Thyroid gland (tissue), 4 donors: ENCODE data around the gene EZH1. TPM values are rescaled to one million over a fixed set of nuclear protein-coding genes. Genes with fewer than 3 reads are reported as not detected.
A peak's percentile ranks its signal among the peaks of the same experiment; 100 is the strongest.

Experiments used
- DNase-seq, 2 donors: peaks; one replicate each; pipeline ENCODE4 v3.0.0-alpha.2; 2019
- H3K27ac ChIP-seq, 3 donors: fragments of 200-600 bp; sonication (generic); 1 replicate in 2 of 3; 2 replicates in 1 of 3; pipeline ENCODE4 v1.5.1; 2016 to 2019; ENCODE audit warnings: mild to moderate bottlenecking in 1 of 3, moderate library complexity in 1 of 3
- H3K27me3 ChIP-seq: fragments of 200-600 bp; sonication (generic); one replicate; pipeline ENCODE4 v1.5.1; 2019
- H3K36me3 ChIP-seq, 2 donors: fragments of 200-600 bp; sonication (generic); one replicate each; pipeline ENCODE4 v1.5.1; 2016 to 2019
- H3K4me1 ChIP-seq, 2 donors: fragments of 200-600 bp; sonication (generic); one replicate each; pipeline ENCODE4 v1.5.1; 2017 to 2019
- H3K4me3 ChIP-seq, 3 donors: fragments of 200-600 bp; sonication (generic); replicated peaks in 1 of 3; 1 replicate in 2 of 3; 2 replicates in 1 of 3; pipeline ENCODE4 v1.5.1; 2016; ENCODE audit warnings: mild to moderate bottlenecking in 1 of 3
- H3K9me3 ChIP-seq: fragments of 200-600 bp; sonication (generic); one replicate; pipeline ENCODE4 v1.5.1; 2017
- POLR2A ChIP-seq, 2 donors: fragments of 450-650 bp; IDR thresholded peaks; one replicate each; pipeline ENCODE4 v1.6.1; 2017; ENCODE audit warnings: antibody characterized with exemption in 2 of 2, mild to moderate bottlenecking in 2 of 2, moderate library complexity in 1 of 2
- WGBS, 2 donors: methylation state at CpG; one replicate each; pipeline ENCODE4 v1.1.5; 2017; 5-methylcytosine and 5-hydroxymethylcytosine counted together
- intact Hi-C: fragments of 100-400 bp; cut with DNase I; formaldehyde crosslinking; loops from one replicate; pipeline ENCODE4 v1.15.1; 2023
- microRNA-seq: library from miRNA; unstranded; fragments of <30 nt; microRNA quantifications from one replicate; pipeline ENCODE4, GENCODE V29; 2016
- small RNA-seq: library from RNA; depleted of rRNA; stranded (forward); fragments of <200 nt; gene quantifications from one replicate; pipeline ENCODE3, GENCODE V24; 2016
- total RNA-seq, 4 donors: library from RNA; depleted of rRNA; stranded (reverse); fragments of >200 nt; gene quantifications; one replicate each; pipeline ENCODE4 v1.2.3, GENCODE V29; 2016
- TF ChIP-seq, protein P1 (sequence below), 6 experiments: fragments of 200-600 bp in 3 of 6; fragments of 450-650 bp in 3 of 6; sonication (generic) in 3 of 6; IDR thresholded peaks; one replicate each; pipeline ENCODE4 v1.5.1; 2016 to 2019; ENCODE audit warnings: antibody characterized with exemption in 6 of 6, mild to moderate bottlenecking in 2 of 6, inconsistent platforms in 1 of 6, moderate library complexity in 1 of 6

EZH1 gene
- total RNA-seq, 4 donors from 2014 or later, result 39.3 to 69.2 (median 56.4) TPM

DNA sequence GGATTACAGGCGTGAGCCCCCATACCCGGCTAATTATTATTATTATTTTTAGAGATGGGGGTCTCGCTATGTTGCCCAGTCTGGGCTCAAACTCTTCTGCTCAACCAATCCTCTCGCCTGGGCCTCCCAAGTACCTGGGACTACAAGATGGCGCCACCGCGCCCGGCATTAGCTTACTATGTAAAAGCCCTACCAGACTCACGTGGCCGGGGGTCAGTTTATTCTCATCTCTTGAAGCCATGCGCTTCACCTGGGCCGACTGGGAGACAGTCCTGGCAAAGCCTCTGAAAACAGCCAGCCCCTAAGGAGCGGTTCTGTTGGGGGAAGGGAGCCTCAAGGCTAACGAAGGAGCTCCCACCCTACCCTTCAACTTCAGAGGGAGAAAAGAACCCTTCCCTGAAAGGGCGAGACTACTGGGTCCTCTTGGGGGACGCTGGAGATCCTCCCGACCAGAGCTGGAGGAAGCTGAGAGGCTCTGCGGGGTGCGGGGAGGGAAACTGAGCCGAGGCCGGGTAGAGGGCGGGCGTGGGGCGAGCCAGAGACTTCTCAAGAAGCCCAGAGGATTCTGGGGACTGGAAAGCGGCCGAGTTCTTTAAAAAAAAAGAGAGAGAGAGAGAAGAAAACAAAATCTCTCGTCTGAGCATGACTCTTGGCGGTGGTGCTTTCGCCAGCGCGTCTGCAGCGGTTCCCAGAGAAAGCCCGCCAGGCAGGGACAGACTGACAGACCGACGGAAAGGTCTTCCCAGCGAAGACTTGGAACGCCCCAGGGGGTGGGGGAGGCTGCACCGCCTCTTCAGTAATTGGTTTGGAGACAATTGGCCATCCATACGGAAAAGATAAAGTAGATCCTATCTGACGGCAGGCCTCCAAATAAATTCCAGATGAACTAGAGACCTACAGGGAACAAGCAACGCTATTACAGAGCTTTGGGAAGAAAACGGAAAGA is 91.4 kb downstream of the EZH1 start:
- Histone ChIP-seq H3K4me3 (peak overlapping the region in 1 of 3 donors; percentile 28), H3K27me3 (no peaks in the 10 kb centered on the region), H3K9me3 (no peaks in the 10 kb centered on the region), H3K27ac (peak overlapping the region; percentile 8 to 83 (median 75)), H3K4me1 (peaks cover 4 to 11% of the 10 kb centered on the region in 2 donors), H3K36me3 (no peaks in the 10 kb centered on the region)
- intact Hi-C loops, result no loop called here
- peak; percentile 60 to 64 for DNase-seq
- TF ChIP-seq POLR2A (IDR thresholded peaks at IDR 0.05), result peak in 1 of 2 donors; percentile 50
- TF ChIP-seq, protein P1, sequence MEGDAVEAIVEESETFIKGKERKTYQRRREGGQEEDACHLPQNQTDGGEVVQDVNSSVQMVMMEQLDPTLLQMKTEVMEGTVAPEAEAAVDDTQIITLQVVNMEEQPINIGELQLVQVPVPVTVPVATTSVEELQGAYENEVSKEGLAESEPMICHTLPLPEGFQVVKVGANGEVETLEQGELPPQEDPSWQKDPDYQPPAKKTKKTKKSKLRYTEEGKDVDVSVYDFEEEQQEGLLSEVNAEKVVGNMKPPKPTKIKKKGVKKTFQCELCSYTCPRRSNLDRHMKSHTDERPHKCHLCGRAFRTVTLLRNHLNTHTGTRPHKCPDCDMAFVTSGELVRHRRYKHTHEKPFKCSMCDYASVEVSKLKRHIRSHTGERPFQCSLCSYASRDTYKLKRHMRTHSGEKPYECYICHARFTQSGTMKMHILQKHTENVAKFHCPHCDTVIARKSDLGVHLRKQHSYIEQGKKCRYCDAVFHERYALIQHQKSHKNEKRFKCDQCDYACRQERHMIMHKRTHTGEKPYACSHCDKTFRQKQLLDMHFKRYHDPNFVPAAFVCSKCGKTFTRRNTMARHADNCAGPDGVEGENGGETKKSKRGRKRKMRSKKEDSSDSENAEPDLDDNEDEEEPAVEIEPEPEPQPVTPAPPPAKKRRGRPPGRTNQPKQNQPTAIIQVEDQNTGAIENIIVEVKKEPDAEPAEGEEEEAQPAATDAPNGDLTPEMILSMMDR (IDR thresholded peaks at IDR 0.05), result no peak
- WGBS, 2 donors, result 20 to 22% methylated on average over 40 to 42 of the region's 42 CpGs

GRCh38 chr17:42651392-42651791 is 93.4 kb downstream of the EZH1 start:
- Histone ChIP-seq H3K36me3 (no peaks in the 10 kb centered on the region), H3K9me3 (no peaks in the 10 kb centered on the region), H3K27ac (no peak overlapping the region), H3K4me3 (no peak overlapping the region), H3K4me1 (peaks cover 4 to 11% of the 10 kb centered on the region in 2 donors), H3K27me3 (no peaks in the 10 kb centered on the region)
- TF ChIP-seq, protein P1 (IDR thresholded peaks at IDR 0.05), result no peak
- no peak for TF ChIP-seq POLR2A (IDR thresholded peaks at IDR 0.05)
- DNase-seq, result no peak
- 78 to 84% methylated on average over 4 of the region's 4 CpGs for WGBS, 2 donors
- intact Hi-C loops, result no loop called here

Small RNAs within 50 kb of the gene (microRNA-seq; reads per million reads assigned to microRNA genes)
- 1.5 reads per million for gene MIR6780A

Small RNAs within 50 kb of the gene (small RNA-seq; reads per million reads assigned to genes)
- gene HMGN2P15 (not detected), gene MIR6780A (not detected)

Other genes starting within 250 kb of the EZH1 start
- gene NAGLU, start 208.8 kb downstream of the EZH1 start, total RNA-seq, result 100 to 1,000 TPM in 2 of 4 donors, 10 to 100 TPM in 2; 56.7 to 140 (median 101) TPM
- gene HSD17B1, start 192.1 kb downstream of the EZH1 start, total RNA-seq, result 1 to 10 TPM in 2 of 4 donors, under 1 TPM in 2; 0.21 to 4.1 (median 1.3) TPM
- 10 to 100 TPM; 32.7 to 60.9 (median 48.7) TPM for gene COASY, start 182.9 kb downstream of the EZH1 start, total RNA-seq
- 10 to 100 TPM; 47.0 to 62.8 (median 52.9) TPM for gene MLX, start 177.9 kb downstream of the EZH1 start, total RNA-seq
- 1 to 10 TPM; 1.4 to 5.8 (median 4.5) TPM for gene PSMC3IP, start 167.3 kb downstream of the EZH1 start, total RNA-seq
- 10 to 100 TPM; 61.9 to 74.4 (median 72.1) TPM for gene RETREG3, start 135.7 kb downstream of the EZH1 start, total RNA-seq
- gene TUBG1, start 135.4 kb downstream of the EZH1 start, total RNA-seq, result 10 to 100 TPM; 17.1 to 45.6 (median 31.7) TPM
- gene TUBG2, start 85.8 kb downstream of the EZH1 start, total RNA-seq, result 10 to 100 TPM; 20.4 to 38.7 (median 24.4) TPM
- 10 to 100 TPM; 22.0 to 30.4 (median 26.4) TPM for gene PLEKHH3, start 68.0 kb downstream of the EZH1 start, total RNA-seq
- gene CCR10, start 63.2 kb downstream of the EZH1 start, total RNA-seq, result 1 to 10 TPM; 2.0 to 3.6 (median 2.6) TPM
- 1 to 10 TPM; 2.3 to 4.2 (median 2.5) TPM for gene CNTNAP1, start 62.5 kb downstream of the EZH1 start, total RNA-seq
- gene RAMP2, start 16.2 kb upstream of the EZH1 start, total RNA-seq, result 10 to 100 TPM; 18.6 to 55.3 (median 25.7) TPM
- 10 to 100 TPM; 38.5 to 71.2 (median 56.3) TPM for gene VPS25, start 28.4 kb upstream of the EZH1 start, total RNA-seq
- gene WNK4, start 35.6 kb upstream of the EZH1 start, total RNA-seq, result under 1 TPM in 2 of 4 donors, not detected in 2; 0.13 to 0.45 TPM
- gene COA3, start 53.7 kb upstream of the EZH1 start, total RNA-seq, result 10 to 100 TPM; 46.4 to 94.4 (median 80.3) TPM
- under 1 TPM in 1 of 4 donors, not detected in 3; 0.27 TPM for gene CNTD1, start 53.8 kb upstream of the EZH1 start, total RNA-seq
- 100 to 1,000 TPM; 107 to 213 (median 120) TPM for gene BECN1, start 79.2 kb upstream of the EZH1 start, total RNA-seq
- gene PSME3, start 88.4 kb upstream of the EZH1 start, total RNA-seq, result 100 to 1,000 TPM in 1 of 4 donors, 10 to 100 TPM in 3; 78.3 to 119 (median 85.4) TPM
- 1 to 10 TPM in 3 of 4 donors, under 1 TPM in 1; 0.93 to 1.7 (median 1.3) TPM for gene AOC2, start 99.5 kb upstream of the EZH1 start, total RNA-seq
- gene AOC3, start 106.2 kb upstream of the EZH1 start, total RNA-seq, result 10 to 100 TPM in 1 of 4 donors, 1 to 10 TPM in 3; 4.2 to 11.6 (median 5.8) TPM
- not detected for gene G6PC1, start 155.8 kb upstream of the EZH1 start, total RNA-seq
- gene AARSD1, start 219.4 kb upstream of the EZH1 start, total RNA-seq, result 10 to 100 TPM; 25.6 to 37.9 (median 32.5) TPM
- gene PTGES3L, start 235.0 kb upstream of the EZH1 start, total RNA-seq, result under 1 TPM in 3 of 4 donors, not detected in 1; 0.11 to 0.75 (median 0.54) TPM
- 10 to 100 TPM; 25.8 to 31.9 (median 28.4) TPM for gene RUNDC1, start 235.5 kb upstream of the EZH1 start, total RNA-seq